H9 (cell line): ENCODE measurements around the gene OPN1SW. TPM values are rescaled to one million over a fixed set of nuclear protein-coding genes. Genes with fewer than 3 reads are reported as not detected.

ENCODE experiments used
- DNase-seq: peaks from one replicate; pipeline ENCODE4 v3.0.0-alpha.2; 2017
- H2AFZ ChIP-seq: one replicate; pipeline ENCODE4 v1.6.1; 2013; ENCODE audit warnings: mild to moderate bottlenecking, low read length, control low read depth, moderate library complexity
- H2AK5ac ChIP-seq: 2 replicates; pipeline ENCODE4 v1.6.1; 2013; ENCODE audit warnings: low read length, control low read depth, mixed read lengths; ENCODE audit not compliant: insufficient read length
- H2BK120ac ChIP-seq: one replicate; pipeline ENCODE4 v1.6.1; 2013; ENCODE audit warnings: low read depth, mild to moderate bottlenecking, low read length, control low read depth, inconsistent platforms; ENCODE audit not compliant: poor library complexity, severe bottlenecking
- H2BK12ac ChIP-seq: 2 replicates; pipeline ENCODE4 v1.6.1; 2013; ENCODE audit warnings: low read length, control low read depth, mixed read lengths, low read depth; ENCODE audit not compliant: insufficient read length
- H2BK15ac ChIP-seq: 2 replicates; pipeline ENCODE4 v1.6.1; 2013; ENCODE audit warnings: low read depth, low read length, control low read depth
- H2BK20ac ChIP-seq: one replicate; pipeline ENCODE4 v1.6.1; 2013; ENCODE audit warnings: low read depth, mild to moderate bottlenecking, low read length, control low read depth, inconsistent platforms; ENCODE audit not compliant: poor library complexity, severe bottlenecking
- H2BK5ac ChIP-seq: 2 replicates; pipeline ENCODE4 v1.6.1; 2013; ENCODE audit warnings: low read length, control low read depth, mixed read lengths; ENCODE audit not compliant: insufficient read length
- H3K14ac ChIP-seq: 2 replicates; pipeline ENCODE4 v1.6.1; 2013; ENCODE audit warnings: low read length, control low read depth; ENCODE audit not compliant: insufficient read depth
- H3K18ac ChIP-seq: 2 replicates; pipeline ENCODE4 v1.6.1; 2013; ENCODE audit warnings: low read depth, mild to moderate bottlenecking, mixed read lengths, low read length, control low read depth; ENCODE audit not compliant: insufficient read length
- H3K23ac ChIP-seq: 2 replicates; pipeline ENCODE4 v1.6.1; 2013; ENCODE audit warnings: low read length, control low read depth, mixed read lengths, low read depth; ENCODE audit not compliant: insufficient read length
- H3K23me2 ChIP-seq: 2 replicates; pipeline ENCODE4 v1.6.1; 2013; ENCODE audit warnings: low read depth, mild to moderate bottlenecking, mixed read lengths, low read length, control low read depth; ENCODE audit not compliant: insufficient read length, poor library complexity, severe bottlenecking
- H3K27ac ChIP-seq: 2 replicates; pipeline ENCODE4 v1.5.1; 2013; ENCODE audit warnings: low read length, control low read depth, mixed read lengths, low read depth; ENCODE audit not compliant: insufficient read length
- H3K27me3 ChIP-seq: 2 replicates; pipeline ENCODE4 v1.6.1; 2013; ENCODE audit warnings: low read length, control low read depth, inconsistent platforms; ENCODE audit not compliant: insufficient read depth
- H3K4ac ChIP-seq: 2 replicates; pipeline ENCODE4 v1.6.1; 2013; ENCODE audit warnings: low read depth, mild to moderate bottlenecking, control low read depth, inconsistent platforms, low read length, moderate library complexity
- H3K4me1 ChIP-seq: 2 replicates; pipeline ENCODE4 v1.6.1; 2013; ENCODE audit warnings: low read length, control low read depth, inconsistent platforms; ENCODE audit not compliant: insufficient read depth
- H3K4me2 ChIP-seq: 2 replicates; pipeline ENCODE4 v1.6.1; 2013; ENCODE audit warnings: low read length, control low read depth, mixed read lengths; ENCODE audit not compliant: insufficient read length, insufficient read depth
- H3K56ac ChIP-seq: 2 replicates; pipeline ENCODE4 v1.6.1; 2013; ENCODE audit warnings: low read depth, mild to moderate bottlenecking, mixed read lengths, low read length, control low read depth; ENCODE audit not compliant: insufficient read length
- H3K79me1 ChIP-seq: 2 replicates; pipeline ENCODE4 v1.6.1; 2013; ENCODE audit warnings: low read depth, mild to moderate bottlenecking, moderate library complexity, low read length, control low read depth, inconsistent platforms; ENCODE audit not compliant: insufficient read depth, poor library complexity, severe bottlenecking
- H3K79me2 ChIP-seq: 2 replicates; pipeline ENCODE4 v1.6.1; 2013; ENCODE audit warnings: low read length, control low read depth, inconsistent platforms; ENCODE audit not compliant: insufficient read depth
- H3K9ac ChIP-seq: 2 replicates; pipeline ENCODE4 v1.6.1; 2013; ENCODE audit warnings: low read length, control low read depth, mixed read lengths; ENCODE audit not compliant: insufficient read length; ENCODE audit errors: extremely low read depth
- H3K9me3 ChIP-seq: one replicate; pipeline ENCODE4 v1.6.1; 2013; ENCODE audit warnings: low read depth, low read length, inconsistent platforms; ENCODE audit not compliant: control insufficient read depth
- H3T11ph ChIP-seq: one replicate; pipeline ENCODE4 v1.6.1; 2013; ENCODE audit warnings: mild to moderate bottlenecking, low read length, control low read depth, inconsistent platforms
- H4K20me1 ChIP-seq: one replicate; pipeline ENCODE4 v1.6.1; 2013; ENCODE audit not compliant: control insufficient read depth, insufficient read length, insufficient read depth
- H4K5ac ChIP-seq: 2 replicates; pipeline ENCODE4 v1.6.1; 2013; ENCODE audit warnings: low read depth, mild to moderate bottlenecking, mixed read lengths, low read length, control low read depth; ENCODE audit not compliant: insufficient read length
- H4K8ac ChIP-seq: replicated peaks from 2 replicates; pipeline ENCODE4 v1.6.1; 2013; ENCODE audit warnings: low read length, control low read depth, mixed read lengths, low read depth; ENCODE audit not compliant: insufficient read length
- H4K91ac ChIP-seq: 2 replicates; pipeline ENCODE4 v1.6.1; 2013; ENCODE audit warnings: low read depth, mild to moderate bottlenecking, moderate library complexity, mixed read lengths, low read length, control low read depth; ENCODE audit not compliant: insufficient read length
- H3K27ac Mint-ChIP-seq, 3 experiments: 2 replicates in 2 of 3; 3 replicates in 1 of 3; pipeline ENCODE4 v1.8.0; 2020 to 2021; ENCODE audit warnings: mixed read lengths in 3 of 3, mild to moderate bottlenecking in 1 of 3, moderate library complexity in 1 of 3
- H3K27me3 Mint-ChIP-seq: 2 replicates; pipeline ENCODE4 v1.8.0; 2021; ENCODE audit warnings: low read depth, mild to moderate bottlenecking, moderate library complexity, mixed read lengths
- H3K36me3 Mint-ChIP-seq, 3 experiments: 2 replicates in 2 of 3; 3 replicates in 1 of 3; pipeline ENCODE4 v1.8.0; 2020 to 2021; ENCODE audit warnings: low read depth in 3 of 3, mixed read lengths in 3 of 3; ENCODE audit not compliant: insufficient read depth in 1 of 3
- H3K4me1 Mint-ChIP-seq, 2 experiments: 2 replicates each; pipeline ENCODE4 v1.8.0; 2020; ENCODE audit warnings: mixed read lengths in 2 of 2
- H3K4me3 Mint-ChIP-seq, 2 experiments: 2 replicates in 1 of 2; 3 replicates in 1 of 2; pipeline ENCODE4 v1.8.0; 2020 to 2021; ENCODE audit warnings: mild to moderate bottlenecking in 2 of 2, mixed read lengths in 2 of 2, moderate library complexity in 1 of 2
- H3K9me3 Mint-ChIP-seq, 2 experiments: 2 replicates in 1 of 2; 3 replicates in 1 of 2; pipeline ENCODE4 v1.8.0; 2020; ENCODE audit warnings: mild to moderate bottlenecking in 2 of 2, mixed read lengths in 2 of 2, moderate library complexity in 1 of 2
- WGBS: extraction: QIAGEN DNeasy Blood & Tissue Kit; methylation state at CpG from one replicate; pipeline ENCODE4 v1.1.7; 2013; ENCODE audit warnings: missing lambda C conversion rate, low lambda C conversion rate, mixed read lengths; ENCODE audit not compliant: insufficient read length; ENCODE audit errors: extremely low coverage; 5-methylcytosine and 5-hydroxymethylcytosine counted together
- total RNA-seq: library from RNA; stranded (reverse); gene quantifications from 2 replicates; pipeline ENCODE4 v1.2.1, GENCODE V29; 2021
- TF ChIP-seq, protein P1 (sequence below): fragments of 200-600 bp; sonication (generic); conservative IDR thresholded peaks from 3 replicates; pipeline ENCODE4 v1.8.0; 2021; ENCODE audit warnings: antibody characterized with exemption, mild to moderate bottlenecking

Gene OPN1SW
- total RNA-seq, 1 experiment from 2014 or later: not detected

DNA sequence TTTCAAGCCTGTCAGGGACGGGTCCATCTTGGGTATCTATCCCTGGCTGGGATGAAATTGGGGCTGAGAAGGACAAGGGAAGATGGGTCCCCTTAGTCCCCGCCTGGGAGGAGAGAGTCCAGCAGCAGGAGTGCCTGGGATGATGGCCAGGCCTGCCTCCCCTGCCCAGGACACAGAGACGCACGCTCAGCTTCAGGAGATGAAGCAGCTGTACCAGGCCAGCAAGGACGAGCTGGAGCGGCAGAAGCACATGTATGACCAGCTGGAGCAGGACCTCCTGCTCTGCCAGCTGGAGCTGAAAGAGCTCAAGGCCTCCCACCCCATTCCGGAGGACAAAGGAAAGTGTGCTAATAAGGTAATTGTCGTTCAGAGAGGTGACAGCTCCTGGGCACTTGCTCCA, 31.6 kb upstream of the OPN1SW start:
- Histone ChIP-seq H4K20me1 (no peaks in the 10 kb centered on the region), H4K5ac (no peak overlapping the region), H3K18ac (no peak overlapping the region), H3K9me3 (no peaks in the 10 kb centered on the region), H3T11ph (no peak overlapping the region), H3K56ac (no peak overlapping the region), H2BK20ac (no peak overlapping the region), H3K79me2 (no peaks in the 10 kb centered on the region), H3K79me1 (no peaks in the 10 kb centered on the region), H3K14ac (no peak overlapping the region), H2AK5ac (no peak overlapping the region), H3K4me1 (no peaks in the 10 kb centered on the region), H3K23ac (no peak overlapping the region), H4K91ac (no peak overlapping the region), H4K8ac (no peak overlapping the region), H2BK120ac (no peak overlapping the region), H2BK5ac (no peak overlapping the region), H2BK12ac (no peak overlapping the region), H3K9ac (no peak overlapping the region), H3K27ac (no peak overlapping the region), H2AFZ (no peak overlapping the region), H3K4me2 (no peak overlapping the region), H3K4ac (no peak overlapping the region), H3K23me2 (no peaks in the 10 kb centered on the region), H3K27me3 (no peaks in the 10 kb centered on the region), H2BK15ac (no peak overlapping the region)
- no CpG with 5 or more reads among the region's 8 CpGs for WGBS
- Mint-ChIP-seq H3K4me1 (peaks cover 9 to 11% of the 10 kb centered on the region in 2 experiments), H3K4me3 (no peak overlapping the region), H3K9me3 (no peaks in the 10 kb centered on the region), H3K27me3 (no peaks in the 10 kb centered on the region), H3K36me3 (peaks cover 18 to 56% (median 45%) of the 10 kb centered on the region in 3 experiments; a peak in 6 of 7 replicates), H3K27ac (no peak overlapping the region)
- DNase-seq: no peak
- TF ChIP-seq, protein P1, sequence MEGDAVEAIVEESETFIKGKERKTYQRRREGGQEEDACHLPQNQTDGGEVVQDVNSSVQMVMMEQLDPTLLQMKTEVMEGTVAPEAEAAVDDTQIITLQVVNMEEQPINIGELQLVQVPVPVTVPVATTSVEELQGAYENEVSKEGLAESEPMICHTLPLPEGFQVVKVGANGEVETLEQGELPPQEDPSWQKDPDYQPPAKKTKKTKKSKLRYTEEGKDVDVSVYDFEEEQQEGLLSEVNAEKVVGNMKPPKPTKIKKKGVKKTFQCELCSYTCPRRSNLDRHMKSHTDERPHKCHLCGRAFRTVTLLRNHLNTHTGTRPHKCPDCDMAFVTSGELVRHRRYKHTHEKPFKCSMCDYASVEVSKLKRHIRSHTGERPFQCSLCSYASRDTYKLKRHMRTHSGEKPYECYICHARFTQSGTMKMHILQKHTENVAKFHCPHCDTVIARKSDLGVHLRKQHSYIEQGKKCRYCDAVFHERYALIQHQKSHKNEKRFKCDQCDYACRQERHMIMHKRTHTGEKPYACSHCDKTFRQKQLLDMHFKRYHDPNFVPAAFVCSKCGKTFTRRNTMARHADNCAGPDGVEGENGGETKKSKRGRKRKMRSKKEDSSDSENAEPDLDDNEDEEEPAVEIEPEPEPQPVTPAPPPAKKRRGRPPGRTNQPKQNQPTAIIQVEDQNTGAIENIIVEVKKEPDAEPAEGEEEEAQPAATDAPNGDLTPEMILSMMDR: no peak
